K562 (cell line): ENCODE results near the gene CXCR5. TPM values are rescaled to one million over a fixed set of nuclear protein-coding genes. Genes with fewer than 3 reads are reported as not detected.

ENCODE experiments used
- POLR2AphosphoS5 ChIP-seq: IDR thresholded peaks from 2 replicates; pipeline ENCODE4 v1.6.1; 2011; ENCODE audit warnings: mild to moderate bottlenecking, low read depth, low read length, moderate library complexity; ENCODE audit not compliant: control insufficient read depth, insufficient read depth
- POLR3G ChIP-seq: IDR thresholded peaks from 2 replicates; pipeline ENCODE4 v1.6.1; 2011; ENCODE audit not compliant: insufficient read length, insufficient replicate concordance; ENCODE audit errors: extremely low read depth
- TAF9B ChIP-seq: fragments of 450-650 bp; IDR thresholded peaks from 2 replicates; pipeline ENCODE4 v1.6.1; 2018; ENCODE audit warnings: mild to moderate bottlenecking; ENCODE audit not compliant: partially characterized antibody
- ZNF140 ChIP-seq: fragments of 250-450 bp; sonication (Bioruptor Pico); IDR thresholded peaks from 2 replicates; pipeline ENCODE4 v1.8.0; 2021; ENCODE audit warnings: moderate library complexity, mild to moderate bottlenecking, inconsistent platforms
- ZNF766 ChIP-seq: fragments of 200-800 bp; sonication (Bioruptor generic); conservative IDR thresholded peaks from 2 replicates; pipeline ENCODE4 v1.6.1; 2016; ENCODE audit warnings: missing genetic modification characterization, missing compliant biosample characterization
- polyA plus RNA-seq, 8 experiments: library from polyadenylated mRNA; depleted of rRNA in 4 of 8; stranded (reverse) in 5 of 8; unstranded in 3 of 8; fragments of >200 nt; fragmentation: Nextera tagmentation in 2 of 8; fragmentation: Illumina TruSeq in 1 of 8; extraction: Ambion mirVana in 2 of 8; extraction: Trizol in 1 of 8; gene quantifications; 2 replicates each; pipeline versions ENCODE4 v1.2.1 to v1.2.3, GENCODE V29; 2011 to 2014; ENCODE audit warnings: inconsistent platforms in 1 of 8, missing spikeins in 1 of 8
- total RNA-seq, 7 experiments: library from RNA; depleted of rRNA in 6 of 7; stranded (reverse); fragments of >200 nt in 6 of 7; fragmentation: Illumina TruSeq in 2 of 7; extraction: Trizol in 2 of 7; gene quantifications; 2 replicates each; pipeline versions ENCODE4 v1.2.1 to v1.2.3, GENCODE V29; 2011 to 2021; ENCODE audit warnings: low replicate concordance in 1 of 7
- TF ChIP-seq, protein P1 (sequence below): IDR thresholded peaks from 3 replicates; pipeline ENCODE4 v1.6.1; 2011; ENCODE audit warnings: borderline replicate concordance, mild to moderate bottlenecking; ENCODE audit not compliant: insufficient read length, insufficient read depth
- TF ChIP-seq, protein P2 (sequence below): sonication (generic); formaldehyde crosslinking; IDR thresholded peaks from 2 replicates; pipeline ENCODE4 v1.8.1; 2023; ENCODE audit warnings: mild to moderate bottlenecking, missing genetic modification reagents
- TF ChIP-seq, protein P3 (sequence below): IDR thresholded peaks from 2 replicates; pipeline ENCODE4 v1.6.1; 2011; ENCODE audit not compliant: insufficient read length; ENCODE audit errors: extremely low read depth

Gene CXCR5
- total and polyA plus RNA-seq, 9 of the 15 experiments (the other 6 are each of a cell fraction or from before 2014, with no cell fraction given) = 0.03 to 0.06 TPM; not detected in 7

DNA sequence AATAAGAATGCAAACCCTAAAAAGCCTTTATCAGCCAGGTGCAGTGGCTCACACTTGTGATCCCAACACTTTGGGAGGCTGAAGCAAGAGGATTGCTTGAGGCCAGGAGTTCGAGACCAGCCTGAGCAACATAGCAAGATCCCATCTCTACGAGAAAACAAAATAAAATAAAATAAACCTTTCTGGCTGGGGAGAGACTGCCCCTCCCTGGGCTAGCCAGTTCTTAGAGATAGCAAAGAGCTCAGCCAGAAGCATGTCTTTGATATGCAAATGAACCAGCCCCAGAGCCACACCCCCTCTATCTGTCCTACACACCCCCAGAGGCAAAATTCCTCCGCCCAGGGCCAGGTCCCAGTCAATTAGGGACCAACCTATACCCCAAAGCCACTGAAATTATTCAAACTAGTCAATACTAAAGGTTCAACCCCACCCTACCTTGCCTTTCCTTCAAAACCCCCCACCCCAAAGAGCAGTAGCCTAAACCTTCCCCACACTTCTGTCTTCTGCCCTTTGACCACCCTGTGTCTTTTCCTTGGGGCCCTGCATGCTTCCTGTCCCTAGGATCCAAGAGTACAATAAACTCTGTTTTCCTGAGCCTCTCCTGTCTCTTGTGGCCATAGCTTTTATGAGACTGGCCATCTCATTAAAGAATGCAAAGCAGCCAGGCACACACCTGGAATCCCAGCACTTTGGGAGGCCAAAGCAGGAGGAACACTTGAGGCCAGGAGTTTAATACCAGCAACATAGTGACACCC, 37.3 kb upstream of the CXCR5 start (continued):
- TF ChIP-seq, protein P1, sequence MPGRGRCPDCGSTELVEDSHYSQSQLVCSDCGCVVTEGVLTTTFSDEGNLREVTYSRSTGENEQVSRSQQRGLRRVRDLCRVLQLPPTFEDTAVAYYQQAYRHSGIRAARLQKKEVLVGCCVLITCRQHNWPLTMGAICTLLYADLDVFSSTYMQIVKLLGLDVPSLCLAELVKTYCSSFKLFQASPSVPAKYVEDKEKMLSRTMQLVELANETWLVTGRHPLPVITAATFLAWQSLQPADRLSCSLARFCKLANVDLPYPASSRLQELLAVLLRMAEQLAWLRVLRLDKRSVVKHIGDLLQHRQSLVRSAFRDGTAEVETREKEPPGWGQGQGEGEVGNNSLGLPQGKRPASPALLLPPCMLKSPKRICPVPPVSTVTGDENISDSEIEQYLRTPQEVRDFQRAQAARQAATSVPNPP = no peak
- TF ChIP-seq POLR3G (no peak), TAF9B (no peak), POLR2AphosphoS5 (peak; percentile 57; the same call in 1 of the 2 replicates), ZNF766 (CRISPR knock-in tag) (peak; percentile 88), ZNF140 (no peak)
- TF ChIP-seq, protein P2, sequence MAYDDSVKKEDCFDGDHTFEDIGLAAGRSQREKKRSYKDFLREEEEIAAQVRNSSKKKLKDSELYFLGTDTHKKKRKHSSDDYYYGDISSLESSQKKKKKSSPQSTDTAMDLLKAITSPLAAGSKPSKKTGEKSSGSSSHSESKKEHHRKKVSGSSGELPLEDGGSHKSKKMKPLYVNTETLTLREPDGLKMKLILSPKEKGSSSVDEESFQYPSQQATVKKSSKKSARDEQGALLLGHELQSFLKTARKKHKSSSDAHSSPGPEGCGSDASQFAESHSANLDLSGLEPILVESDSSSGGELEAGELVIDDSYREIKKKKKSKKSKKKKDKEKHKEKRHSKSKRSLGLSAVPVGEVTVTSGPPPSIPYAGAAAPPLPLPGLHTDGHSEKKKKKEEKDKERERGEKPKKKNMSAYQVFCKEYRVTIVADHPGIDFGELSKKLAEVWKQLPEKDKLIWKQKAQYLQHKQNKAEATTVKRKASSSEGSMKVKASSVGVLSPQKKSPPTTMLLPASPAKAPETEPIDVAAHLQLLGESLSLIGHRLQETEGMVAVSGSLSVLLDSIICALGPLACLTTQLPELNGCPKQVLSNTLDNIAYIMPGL (CRISPR knock-in tag) = no peak
- TF ChIP-seq, protein P3, sequence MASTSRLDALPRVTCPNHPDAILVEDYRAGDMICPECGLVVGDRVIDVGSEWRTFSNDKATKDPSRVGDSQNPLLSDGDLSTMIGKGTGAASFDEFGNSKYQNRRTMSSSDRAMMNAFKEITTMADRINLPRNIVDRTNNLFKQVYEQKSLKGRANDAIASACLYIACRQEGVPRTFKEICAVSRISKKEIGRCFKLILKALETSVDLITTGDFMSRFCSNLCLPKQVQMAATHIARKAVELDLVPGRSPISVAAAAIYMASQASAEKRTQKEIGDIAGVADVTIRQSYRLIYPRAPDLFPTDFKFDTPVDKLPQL = no peak
